Spleen (tissue), 7 donors: ENCODE data around the gene FRMD5.

ENCODE experiments used
- CTCF ChIP-seq, 11 experiments: fragments of 200-600 bp in 7 of 11; fragments of 450-650 bp in 4 of 11; sonication (generic) in 4 of 11; IDR thresholded peaks in 8 of 11; conservative IDR thresholded peaks in 3 of 11; 1 replicate in 7 of 11; 2 replicates in 4 of 11; pipeline versions ENCODE4 v1.4.0 to v1.8.0; 2016 to 2021; ENCODE audit warnings: antibody characterized with exemption in 11 of 11, inconsistent platforms in 4 of 11, mild to moderate bottlenecking in 1 of 11
- POLR2AphosphoS5 ChIP-seq, 3 donors: sonication (generic); formaldehyde crosslinking; IDR thresholded peaks; one replicate each; pipeline ENCODE4 v1.5.1; 2017; ENCODE audit warnings: antibody characterized with exemption in 3 of 3
- donor health status: DM: no; HTN: no; CAD: no; lungs with moderate emphysema.
- donor health status: DM: no; HTN: no; CAD: no.
- donor health status: DM: no; HTN: no; CAD: no.

GRCh38 chr15:44188795-44189194 lies 6.3 kb downstream of the FRMD5 start:
- TF ChIP-seq CTCF (IDR thresholded peaks at IDR 0.05 in 8 of 11, conservative IDR thresholded peaks at IDR 0.05 in 3 of 11) (no peak), POLR2AphosphoS5 (IDR thresholded peaks at IDR 0.05) (no peak)
